AG08396 (cell line): ENCODE data around the gene RTP4.
A peak's percentile ranks its signal among the peaks of the same experiment; 100 is the strongest.

ENCODE experiments used
- DNase-seq: peaks from one replicate; pipeline ENCODE4 v3.0.0; 2012; ENCODE audit warnings: low spot score, mixed read lengths

RTP4 gene

GRCh38 chr3:187368251-187369088, at the start of gene RTP4:
Gene RTP4, plus strand, starts transcription at chr3:187368385. Its CDS starts 57 bp downstream, at chr3:187368442.
- peak; percentile 49 for DNase-seq

GRCh38 chr3:187318819-187319616, 49.2 kb upstream of the RTP4 start:
- DNase-seq, result peak; percentile 49

GRCh38 chr3:187319699-187320302, 48.4 kb upstream of the RTP4 start:
- DNase-seq, result peak; percentile 80

GRCh38 chr3:187321766-187322165, 46.4 kb upstream of the RTP4 start:
- DNase-seq, result no peak

GRCh38 chr3:187322291-187322690, 45.9 kb upstream of the RTP4 start:
- no peak for DNase-seq

GRCh38 chr3:187323091-187323490, 45.1 kb upstream of the RTP4 start:
- no peak for DNase-seq

GRCh38 chr3:187325632-187326031, 42.6 kb upstream of the RTP4 start:
- no peak for DNase-seq

- DNase-seq, result no peak
These were observed 40.3 kb upstream of the RTP4 start for GRCh38 chr3:187327845-187328244.

- no peak for DNase-seq
These were observed 39.5 kb upstream of the RTP4 start for GRCh38 chr3:187328691-187329090.

- no peak for DNase-seq
These were observed 33.3 kb upstream of the RTP4 start for GRCh38 chr3:187334904-187335303.

GRCh38 chr3:187336322-187336721, 31.9 kb upstream of the RTP4 start:
- no peak for DNase-seq

- no peak for DNase-seq
These were observed 27.6 kb upstream of the RTP4 start for GRCh38 chr3:187340578-187340977.

- no peak for DNase-seq
These were observed 25.9 kb upstream of the RTP4 start for GRCh38 chr3:187342255-187342654.

- DNase-seq, result no peak
These were observed 24.5 kb upstream of the RTP4 start for GRCh38 chr3:187343670-187344069.

- no peak for DNase-seq
These were observed 15.3 kb upstream of the RTP4 start for GRCh38 chr3:187352581-187353575.

GRCh38 chr3:187358068-187358467, 10.1 kb upstream of the RTP4 start:
- no peak for DNase-seq

GRCh38 chr3:187359798-187360486, 8.2 kb upstream of the RTP4 start:
- DNase-seq, result no peak

- no peak for DNase-seq
These were observed 7.6 kb upstream of the RTP4 start for GRCh38 chr3:187360596-187360995.

GRCh38 chr3:187361835-187362234, 6.3 kb upstream of the RTP4 start:
- no peak for DNase-seq

- DNase-seq, result no peak
These were observed 553 bp upstream of the RTP4 start for GRCh38 chr3:187367561-187368103.

- DNase-seq, result no peak
These were observed 883 bp downstream of the RTP4 start for GRCh38 chr3:187369089-187369447.
